AG04449 (cell line): Measurements from ENCODE around the gene CRYM.

Experiments used
- CTCF ChIA-PET: fragments of 350-600 bp; formaldehyde crosslinking; extraction: SDS; loops from one replicate; lab custom pipeline; 2021; ENCODE audit warnings: antibody characterized with exemption; lab: Yijun Ruan, JAX
- POLR2A ChIA-PET: fragments of 400-600, 350-600 bp; formaldehyde crosslinking; extraction: SDS; loops from one replicate; lab custom pipeline; 2020; ENCODE audit warnings: antibody characterized with exemption, inconsistent platforms; lab: Yijun Ruan, JAX
- DNase-seq: peaks from one replicate; pipeline ENCODE4 v3.0.0-alpha.2; 2010; ENCODE audit warnings: low read depth, low spot score
- H3K4me3 ChIP-seq: 2 replicates; pipeline ENCODE4 v1.5.1; 2011; ENCODE audit warnings: low read depth, mild to moderate bottlenecking, control low read depth, low read length
- CTCF ChIP-seq: IDR thresholded peaks from one replicate; pipeline ENCODE4 v1.5.1; 2011; ENCODE audit warnings: mild to moderate bottlenecking, moderate library complexity, low read length, control low read depth, inconsistent platforms; ENCODE audit not compliant: insufficient read depth; ENCODE audit errors: missing control alignments

CRYM gene

GRCh38 chr16:21219551-21219950 is 58.5 kb downstream of the CRYM start:
- POLR2A ChIA-PET, result no interaction called here
- CTCF ChIA-PET, result no interaction called here
- H3K4me3 ChIP-seq, result no peak overlapping the region
- no peak for DNase-seq
- TF ChIP-seq CTCF, result no peak

GRCh38 chr16:21218153-21218552 is 59.9 kb downstream of the CRYM start:
- TF ChIP-seq CTCF, result no peak
- no peak for DNase-seq
- CTCF ChIA-PET, result no interaction called here
- POLR2A ChIA-PET, result no interaction called here
- no peak overlapping the region for H3K4me3 ChIP-seq

- POLR2A ChIA-PET, result no interaction called here
Measured at GRCh38 chr16:21217121-21217520, 61.0 kb downstream of the CRYM start.

GRCh38 chr16:21214086-21214485 is 64.0 kb downstream of the CRYM start:
- ChIA-PET POLR2A (no interaction called here), CTCF (no interaction called here)
- H3K4me3 ChIP-seq, result no peak overlapping the region
- no peak for TF ChIP-seq CTCF
- DNase-seq, result no peak

More at GRCh38 chr16:21217121-21217520, 61.0 kb downstream of the CRYM start:
- H3K4me3 ChIP-seq, result no peak overlapping the region
- CTCF ChIA-PET, result no interaction called here
- no peak for DNase-seq
- TF ChIP-seq CTCF, result no peak

GRCh38 chr16:21211486-21211885 is 66.6 kb downstream of the CRYM start, which contains the start of gene ZP2:
Gene ZP2 (minus strand): TSS chr16:21211574. CDS start chr16:21211547, 27 bp downstream.
- H3K4me3 ChIP-seq, result no peak within 1 kb of the TSS
- ChIA-PET CTCF (interaction anchor here (1.5 kb wide), 1 partner anchor 23 kb away, joined by 4 read pairs; no protein-coding TSS in a partner anchor), POLR2A (no interaction called here)
- DNase-seq, result no peak
- TF ChIP-seq CTCF, result no peak
